ENCODE data around the gene LRRN1. TPM values are rescaled to one million over a fixed set of nuclear protein-coding genes. Genes with fewer than 3 reads are reported as not detected.

LRRN1 gene
- total RNA-seq (under 1 TPM; 0.39 to 0.80 TPM), polyA plus RNA-seq (0.23 TPM)

GRCh38 chr3:3799173-3800079 lies at the start of gene LRRN1:
Gene LRRN1 (plus strand): TSS chr3:3799431. CDS start chr3:3844642, 45,211 bp downstream.
- Mint-ChIP-seq H3K27me3 (peaks cover 24 to 49% of the 10 kb centered on the region in 2 donors), H3K4me1 (peaks cover 8 to 27% (median 8%) of the 10 kb centered on the region in 3 donors), H3K9me3 (peaks cover 7 to 35% (median 10%) of the 10 kb centered on the region in 5 donors), H3K36me3 (peaks cover 0 to 15% (median 0%) of the 10 kb centered on the region in 3 donors), H3K4me3 (peak within 1 kb of the TSS; percentile 40 to 89 (median 83)), H3K27ac (peak within 1 kb of the TSS in 4 of 8 donors; percentile 33 to 88 (median 59))
- Histone ChIP-seq H3K9me3 (ENCODE audit: low read length) (no peaks in the 10 kb centered on the region), H3K36me3 (ENCODE audit: insufficient read depth, low read length) (no peaks in the 10 kb centered on the region), H3K27ac (ENCODE audit: low read depth, low read length) (no peak within 1 kb of the TSS), H3K4me3 (ENCODE audit: low read length) (peak within 1 kb of the TSS; percentile 42), H3K27me3 (ENCODE audit: insufficient read depth, low read length, poor library complexity, severe bottlenecking) (peaks cover 11% of the 10 kb centered on the region), H3K4me1 (ENCODE audit: insufficient read depth, low read length) (no peaks in the 10 kb centered on the region)
- ChIA-PET CTCF (no interaction called here), POLR2A (no interaction called here)
- DNase-seq = peak in 3 of 5 donors; percentile 24 to 71 (median 62)

DNA sequence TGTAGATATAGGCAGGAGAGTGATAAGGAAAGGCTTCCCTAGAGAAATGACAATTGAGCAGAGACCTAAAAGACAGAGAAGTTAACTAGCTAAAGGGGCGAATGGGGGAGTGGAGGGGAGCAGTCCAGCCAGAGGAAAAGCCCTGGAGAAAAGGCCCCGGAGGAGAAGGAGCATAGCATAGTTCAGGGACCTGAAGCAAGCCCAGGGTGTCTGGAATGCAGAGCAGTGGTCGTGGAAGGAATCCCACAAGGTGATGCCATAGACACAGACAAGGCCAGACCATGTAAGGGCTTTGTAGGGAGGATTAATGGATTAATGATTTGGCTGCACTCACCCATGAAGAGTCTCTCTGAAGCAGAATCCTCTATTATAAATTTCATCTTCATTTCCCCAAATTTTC lies 45.8 kb upstream of the LRRN1 start:
- H3K36me3 Mint-ChIP-seq = peaks cover 0 to 3% (median 0%) of the 10 kb centered on the region in 3 donors

GRCh38 chr3:3765661-3766060 lies 33.6 kb upstream of the LRRN1 start:
- POLR2A ChIA-PET = no interaction called here
- H3K27me3 Mint-ChIP-seq = no peaks in the 10 kb centered on the region
- H3K9me3 Mint-ChIP-seq = no peaks in the 10 kb centered on the region
- Histone ChIP-seq H3K4me1 (ENCODE audit: insufficient read depth, low read length) (no peaks in the 10 kb centered on the region), H3K27me3 (ENCODE audit: insufficient read depth, low read length, poor library complexity, severe bottlenecking) (no peaks in the 10 kb centered on the region), H3K9me3 (ENCODE audit: low read length) (no peaks in the 10 kb centered on the region), H3K4me3 (ENCODE audit: low read length) (no peak overlapping the region), H3K27ac (ENCODE audit: low read depth, low read length) (no peak overlapping the region), H3K36me3 (ENCODE audit: insufficient read depth, low read length) (no peaks in the 10 kb centered on the region)
- H3K4me1 Mint-ChIP-seq = no peaks in the 10 kb centered on the region
- CTCF ChIA-PET = no interaction called here
- H3K27ac Mint-ChIP-seq = no peak overlapping the region
- no peak overlapping the region for H3K4me3 Mint-ChIP-seq
- H3K36me3 Mint-ChIP-seq = peaks cover 0 to 3% (median 0%) of the 10 kb centered on the region in 3 donors
- DNase-seq = no peak

More for the DNA sequence above, 45.8 kb upstream of the LRRN1 start:
- no peaks in the 10 kb centered on the region for H3K4me1 Mint-ChIP-seq
- Histone ChIP-seq H3K27ac (ENCODE audit: low read depth, low read length) (no peak overlapping the region), H3K4me3 (ENCODE audit: low read length) (no peak overlapping the region), H3K9me3 (ENCODE audit: low read length) (no peaks in the 10 kb centered on the region), H3K36me3 (ENCODE audit: insufficient read depth, low read length) (no peaks in the 10 kb centered on the region), H3K4me1 (ENCODE audit: insufficient read depth, low read length) (no peaks in the 10 kb centered on the region), H3K27me3 (ENCODE audit: insufficient read depth, low read length, poor library complexity, severe bottlenecking) (no peaks in the 10 kb centered on the region)
- DNase-seq = no peak
- no peak overlapping the region for H3K27ac Mint-ChIP-seq
- H3K9me3 Mint-ChIP-seq = no peaks in the 10 kb centered on the region
- ChIA-PET CTCF (no interaction called here), POLR2A (no interaction called here)
- H3K27me3 Mint-ChIP-seq = no peaks in the 10 kb centered on the region
- H3K4me3 Mint-ChIP-seq = no peak overlapping the region

DNA sequence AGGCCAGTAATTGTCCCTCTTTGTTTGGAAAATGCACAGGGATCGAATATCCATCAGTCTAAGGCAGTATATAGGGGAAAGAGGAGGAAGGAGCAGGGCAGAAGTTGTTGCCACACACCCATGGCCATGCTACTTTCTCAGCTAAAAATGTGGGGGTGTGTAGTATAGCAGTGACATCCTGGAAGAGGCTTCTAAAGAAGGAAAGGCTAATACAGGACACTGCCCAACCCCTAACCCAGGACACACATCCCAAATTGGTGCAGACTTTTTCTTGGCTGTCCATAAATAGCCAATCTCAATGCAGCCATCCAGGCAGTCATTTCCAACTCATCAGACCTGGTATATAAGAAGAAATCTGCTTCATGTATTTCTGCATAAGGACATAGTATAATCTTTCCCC lies 33.1 kb upstream of the LRRN1 start:
- H3K4me3 Mint-ChIP-seq = no peak overlapping the region
- H3K36me3 ChIP-seq (ENCODE audit: insufficient read depth, low read length) = no peaks in the 10 kb centered on the region
- POLR2A ChIA-PET = no interaction called here
- peaks cover 0 to 4% (median 3%) of the 10 kb centered on the region in 3 donors for H3K36me3 Mint-ChIP-seq
- no peaks in the 10 kb centered on the region for H3K27me3 ChIP-seq (ENCODE audit: insufficient read depth, low read length, poor library complexity, severe bottlenecking)
- no peaks in the 10 kb centered on the region for H3K4me1 ChIP-seq (ENCODE audit: insufficient read depth, low read length)
- H3K9me3 Mint-ChIP-seq = no peaks in the 10 kb centered on the region
- no peaks in the 10 kb centered on the region for H3K27me3 Mint-ChIP-seq
- H3K27ac Mint-ChIP-seq = no peak overlapping the region
- CTCF ChIA-PET = no interaction called here
- H3K4me3 ChIP-seq (ENCODE audit: low read length) = no peak overlapping the region
- no peak overlapping the region for H3K27ac ChIP-seq (ENCODE audit: low read depth, low read length)
- DNase-seq = no peak
- no peaks in the 10 kb centered on the region for H3K9me3 ChIP-seq (ENCODE audit: low read length)
- H3K4me1 Mint-ChIP-seq = no peaks in the 10 kb centered on the region

DNA sequence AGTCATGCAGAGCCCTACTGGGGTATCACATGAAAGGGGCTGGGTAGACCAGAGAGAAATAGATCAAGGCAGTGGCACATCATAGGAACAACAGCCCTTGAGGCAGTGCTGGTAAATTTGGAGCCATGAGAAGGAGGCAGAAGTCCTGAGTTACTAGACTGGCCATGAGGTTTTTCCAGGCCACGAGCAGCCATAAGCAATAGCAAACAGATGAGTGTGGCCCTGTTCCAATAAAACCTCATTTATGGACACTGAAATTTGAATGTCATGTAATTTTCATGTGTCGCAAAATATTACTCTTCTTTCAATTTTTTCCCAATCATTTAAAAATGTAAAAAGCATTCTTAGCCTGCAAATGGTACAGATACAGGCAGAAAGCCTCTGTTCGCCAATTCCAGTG lies 28.1 kb upstream of the LRRN1 start:
- peaks cover 0 to 2% of the 10 kb centered on the region in 2 donors for H3K27me3 Mint-ChIP-seq
- no peak for DNase-seq
- ChIA-PET CTCF (no interaction called here), POLR2A (no interaction called here)
- Histone ChIP-seq H3K36me3 (ENCODE audit: insufficient read depth, low read length) (no peaks in the 10 kb centered on the region), H3K27ac (ENCODE audit: low read depth, low read length) (no peak overlapping the region), H3K9me3 (ENCODE audit: low read length) (no peaks in the 10 kb centered on the region), H3K27me3 (ENCODE audit: insufficient read depth, low read length, poor library complexity, severe bottlenecking) (no peaks in the 10 kb centered on the region), H3K4me1 (ENCODE audit: insufficient read depth, low read length) (no peaks in the 10 kb centered on the region), H3K4me3 (ENCODE audit: low read length) (no peak overlapping the region)
- H3K27ac Mint-ChIP-seq = no peak overlapping the region
- peaks cover 3 to 19% (median 3%) of the 10 kb centered on the region in 3 donors for H3K36me3 Mint-ChIP-seq
- H3K9me3 Mint-ChIP-seq = peaks cover 0 to 19% (median 4%) of the 10 kb centered on the region in 5 donors
- no peaks in the 10 kb centered on the region for H3K4me1 Mint-ChIP-seq
- H3K4me3 Mint-ChIP-seq = no peak overlapping the region

- no peak for DNase-seq
- H3K27ac ChIP-seq (ENCODE audit: low read depth, low read length) = no peak overlapping the region
- H3K4me3 Mint-ChIP-seq = no peak overlapping the region
- POLR2A ChIA-PET = no interaction called here
- H3K9me3 Mint-ChIP-seq = peaks cover 0 to 20% (median 4%) of the 10 kb centered on the region in 5 donors
- H3K4me1 Mint-ChIP-seq = no peaks in the 10 kb centered on the region
- H3K36me3 ChIP-seq (ENCODE audit: insufficient read depth, low read length) = no peaks in the 10 kb centered on the region
- no peak overlapping the region for H3K4me3 ChIP-seq (ENCODE audit: low read length)
- no peak overlapping the region for H3K27ac Mint-ChIP-seq
- H3K9me3 ChIP-seq (ENCODE audit: low read length) = no peaks in the 10 kb centered on the region
- H3K27me3 Mint-ChIP-seq = peaks cover 0 to 2% of the 10 kb centered on the region in 2 donors
- no peaks in the 10 kb centered on the region for H3K4me1 ChIP-seq (ENCODE audit: insufficient read depth, low read length)
- H3K27me3 ChIP-seq (ENCODE audit: insufficient read depth, low read length, poor library complexity, severe bottlenecking) = no peaks in the 10 kb centered on the region
- CTCF ChIA-PET = no interaction called here
- peaks cover 3 to 23% (median 4%) of the 10 kb centered on the region in 3 donors for H3K36me3 Mint-ChIP-seq
Measured at GRCh38 chr3:3771567-3771966, 27.7 kb upstream of the LRRN1 start.

- Mint-ChIP-seq H3K36me3 (peaks cover 5 to 31% (median 7%) of the 10 kb centered on the region in 3 donors), H3K9me3 (peaks cover 0 to 20% (median 4%) of the 10 kb centered on the region in 5 donors), H3K27ac (no peak overlapping the region), H3K27me3 (peaks cover 0 to 2% of the 10 kb centered on the region in 2 donors), H3K4me3 (no peak overlapping the region), H3K4me1 (no peaks in the 10 kb centered on the region)
- Histone ChIP-seq H3K27ac (ENCODE audit: low read depth, low read length) (no peak overlapping the region), H3K4me1 (ENCODE audit: insufficient read depth, low read length) (no peaks in the 10 kb centered on the region), H3K4me3 (ENCODE audit: low read length) (no peak overlapping the region), H3K27me3 (ENCODE audit: insufficient read depth, low read length, poor library complexity, severe bottlenecking) (no peaks in the 10 kb centered on the region), H3K36me3 (ENCODE audit: insufficient read depth, low read length) (no peaks in the 10 kb centered on the region), H3K9me3 (ENCODE audit: low read length) (no peaks in the 10 kb centered on the region)
- POLR2A ChIA-PET = no interaction called here
- CTCF ChIA-PET = no interaction called here
- no peak for DNase-seq
Measured at GRCh38 chr3:3772338-3772737, 26.9 kb upstream of the LRRN1 start.

DNA sequence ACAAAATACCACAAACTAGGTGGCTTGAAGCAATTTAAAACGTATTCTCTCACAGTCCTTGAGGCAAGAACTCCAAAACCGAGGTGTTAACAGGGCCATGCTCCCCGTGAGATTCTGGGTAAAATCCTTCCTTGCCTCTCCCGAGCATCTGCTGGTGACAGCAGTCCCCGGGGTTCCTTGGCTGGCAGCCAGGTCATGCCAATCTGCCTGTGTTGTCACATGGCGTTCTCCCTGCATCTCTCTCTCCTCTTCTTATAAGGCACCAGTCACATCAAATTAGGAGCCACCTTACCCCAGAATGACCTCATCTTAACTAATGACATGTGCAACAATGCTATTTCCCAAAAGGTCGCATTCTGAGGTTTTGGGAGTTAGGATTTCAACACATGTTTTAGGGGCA lies 26.3 kb upstream of the LRRN1 start:
- Histone ChIP-seq H3K4me1 (ENCODE audit: insufficient read depth, low read length) (no peaks in the 10 kb centered on the region), H3K4me3 (ENCODE audit: low read length) (no peak overlapping the region), H3K9me3 (ENCODE audit: low read length) (no peaks in the 10 kb centered on the region), H3K27me3 (ENCODE audit: insufficient read depth, low read length, poor library complexity, severe bottlenecking) (no peaks in the 10 kb centered on the region), H3K36me3 (ENCODE audit: insufficient read depth, low read length) (no peaks in the 10 kb centered on the region), H3K27ac (ENCODE audit: low read depth, low read length) (no peak overlapping the region)
- ChIA-PET CTCF (no interaction called here), POLR2A (no interaction called here)
- no peak for DNase-seq
- Mint-ChIP-seq H3K27me3 (peaks cover 0 to 2% of the 10 kb centered on the region in 2 donors), H3K9me3 (peaks cover 0 to 20% (median 4%) of the 10 kb centered on the region in 5 donors), H3K4me1 (no peaks in the 10 kb centered on the region), H3K36me3 (peaks cover 5 to 31% (median 7%) of the 10 kb centered on the region in 3 donors), H3K4me3 (no peak overlapping the region), H3K27ac (no peak overlapping the region)
